Suprapubic skin (tissue), 4 donors: ENCODE results near the gene RGS9BP.

Experiments
- CTCF ChIP-seq, 2 donors: fragments of 200-600 bp in 1 of 2; fragments of 450-650 bp in 1 of 2; sonication (generic) in 1 of 2; IDR thresholded peaks; one replicate each; pipeline ENCODE4 v1.5.1; 2016 to 2019; ENCODE audit warnings: antibody characterized with exemption in 2 of 2, mild to moderate bottlenecking in 1 of 2, moderate library complexity in 1 of 2
- POLR2A ChIP-seq, 2 donors: fragments of 450-650 bp; IDR thresholded peaks; one replicate each; pipeline ENCODE4 v1.6.1; 2017; ENCODE audit warnings: antibody characterized with exemption in 2 of 2, mild to moderate bottlenecking in 2 of 2, moderate library complexity in 2 of 2
- POLR2AphosphoS5 ChIP-seq, 3 donors: sonication (generic); formaldehyde crosslinking; IDR thresholded peaks; one replicate each; pipeline ENCODE4 v1.6.1; 2017; ENCODE audit warnings: antibody characterized with exemption in 3 of 3

DNA sequence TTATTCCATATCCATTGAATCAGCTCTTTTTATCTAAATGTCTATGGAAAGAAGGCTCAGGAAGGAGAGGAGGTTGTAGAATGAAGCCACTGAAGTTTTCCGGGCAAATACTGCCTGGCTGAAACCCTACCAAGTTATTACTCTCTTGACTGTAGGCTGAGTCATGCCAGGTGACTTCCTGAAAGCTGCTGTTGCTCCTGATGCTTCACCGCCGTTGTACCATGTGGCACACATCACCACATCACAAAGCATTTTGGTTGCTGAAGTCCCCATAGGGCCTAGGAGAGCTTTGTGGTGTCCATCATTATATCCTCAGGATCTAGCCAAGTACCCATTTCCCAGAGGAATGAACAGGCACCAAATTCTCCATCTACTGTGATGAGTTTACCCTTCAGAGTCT, 32.8 kb downstream of the RGS9BP start:
- TF ChIP-seq CTCF (IDR thresholded peaks at IDR 0.05) (no peak), POLR2A (IDR thresholded peaks at IDR 0.05) (no peak), POLR2AphosphoS5 (IDR thresholded peaks at IDR 0.05) (no peak)
